Stomach smooth muscle (tissue), 2 donors: ENCODE data around the gene TOE1.
"Not testable (repeated sequence)": the region's sequence is repeated elsewhere in the genome, so short reads cannot be mapped to it uniquely, and the experiment has no call there.

Experiments used
- H3K27ac ChIP-seq: one replicate; pipeline ENCODE4 v1.7.0; 2013; ENCODE audit warnings: mild to moderate bottlenecking, low read length, inconsistent platforms
- H3K27me3 ChIP-seq, 2 donors: one replicate each; pipeline ENCODE4 v1.7.0; 2013; ENCODE audit warnings: low read length in 2 of 2; ENCODE audit not compliant: insufficient read depth in 2 of 2, control insufficient read depth in 1 of 2
- H3K36me3 ChIP-seq, 2 donors: one replicate each; pipeline ENCODE4 v1.7.0; 2013; ENCODE audit warnings: low read length in 2 of 2; ENCODE audit not compliant: control insufficient read depth in 2 of 2, insufficient read depth in 2 of 2
- H3K4me1 ChIP-seq: one replicate; pipeline ENCODE4 v1.7.0; 2013; ENCODE audit warnings: low read length; ENCODE audit not compliant: control insufficient read depth, insufficient read depth
- H3K4me3 ChIP-seq, 2 donors: one replicate each; pipeline ENCODE4 v1.7.0; 2013; ENCODE audit warnings: low read length in 2 of 2
- H3K9ac ChIP-seq, 2 donors: one replicate each; pipeline ENCODE4 v1.7.0; 2013; ENCODE audit warnings: low read length in 2 of 2, mild to moderate bottlenecking in 1 of 2
- H3K9me3 ChIP-seq, 2 donors: one replicate each; pipeline ENCODE4 v1.7.0; 2013; ENCODE audit warnings: low read length in 2 of 2; ENCODE audit not compliant: control insufficient read depth in 2 of 2
- donor health status: healthy.
- donor health status: Pancreatic carcinoma.

TOE1 gene

DNA sequence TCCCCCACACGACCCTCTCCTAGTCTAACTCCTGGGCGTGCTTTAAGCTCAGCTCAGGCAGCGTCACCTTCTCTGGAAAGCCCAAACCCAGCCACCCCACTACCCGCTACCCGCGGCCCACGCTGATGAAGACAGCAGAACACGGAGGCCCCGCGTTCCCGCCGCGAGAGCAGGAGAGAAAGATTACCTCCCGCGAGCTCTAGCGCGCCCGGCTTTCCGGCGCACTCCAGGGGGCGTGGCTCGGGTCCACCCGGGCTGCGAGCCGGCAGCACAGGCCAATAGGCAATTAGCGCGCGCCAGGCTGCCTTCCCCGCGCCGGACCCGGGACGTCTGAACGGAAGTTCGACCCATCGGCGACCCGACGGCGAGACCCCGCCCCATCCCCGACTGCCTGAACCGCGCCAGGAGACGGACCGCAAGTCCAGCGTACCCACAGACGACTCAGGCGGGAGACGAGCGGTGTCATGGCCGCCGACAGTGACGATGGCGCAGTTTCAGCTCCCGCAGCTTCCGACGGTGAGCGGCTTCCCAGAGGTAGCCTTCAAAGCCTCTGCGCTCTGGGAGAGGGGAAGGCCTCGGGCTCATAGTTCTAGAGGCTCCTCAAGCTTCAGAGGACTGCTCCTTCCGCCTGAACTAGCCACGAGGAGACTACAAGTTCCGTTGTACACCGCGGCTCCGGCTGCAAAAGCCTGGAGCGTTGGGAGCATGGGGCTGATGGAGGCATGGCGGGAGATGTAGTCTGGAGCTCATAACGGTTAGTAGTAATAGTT is at the start of gene TOE1, which contains the start of gene MUTYH:
Gene TOE1, plus strand, starts transcription at position 382 of the 770 bp plus-strand sequence. Its CDS starts 83 bp downstream, at position 465.
Gene MUTYH, minus strand, starts transcription at position 652 of the 770 bp plus-strand sequence. CDS start 5,935 bp downstream, outside the sequence.
- peak within 1 kb of the TSS; percentile 92 to 99 for H3K9ac ChIP-seq
- peak within 1 kb of the TSS; percentile 98 for H3K27ac ChIP-seq
- peaks cover 20% of the 10 kb centered on the region for H3K4me1 ChIP-seq
- H3K27me3 ChIP-seq: no peaks in the 10 kb centered on the region
- H3K36me3 ChIP-seq: peaks cover 25 to 29% of the 10 kb centered on the region in 2 donors
- peak within 1 kb of the TSS; percentile 68 to 97 for H3K4me3 ChIP-seq
- H3K9me3 ChIP-seq: no peaks in the 10 kb centered on the region

DNA sequence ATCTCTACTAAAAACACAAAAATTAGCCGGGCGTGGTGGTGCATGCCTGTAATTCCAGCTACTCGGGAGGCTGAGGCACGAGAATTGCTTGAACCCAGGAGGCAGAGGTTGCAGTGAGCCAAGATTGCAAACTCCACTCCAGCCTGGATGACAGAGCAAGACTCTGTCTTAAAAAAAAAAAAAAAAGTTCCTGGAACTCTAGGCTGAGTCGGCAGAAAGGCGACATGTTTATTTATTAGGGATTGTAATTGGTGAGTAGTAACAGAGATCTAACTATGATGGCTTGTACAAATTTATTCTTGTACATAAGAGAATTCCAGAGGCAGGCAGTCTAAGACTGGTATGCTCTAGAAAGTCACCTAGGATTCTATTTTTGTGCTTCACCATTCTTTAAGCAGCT is 49.0 kb upstream of the TOE1 start:
- not testable (repeated sequence) for H3K4me3 ChIP-seq, H3K9me3 ChIP-seq, H3K27ac ChIP-seq, H3K27me3 ChIP-seq, H3K36me3 ChIP-seq, H3K4me1 ChIP-seq, H3K9ac ChIP-seq

DNA sequence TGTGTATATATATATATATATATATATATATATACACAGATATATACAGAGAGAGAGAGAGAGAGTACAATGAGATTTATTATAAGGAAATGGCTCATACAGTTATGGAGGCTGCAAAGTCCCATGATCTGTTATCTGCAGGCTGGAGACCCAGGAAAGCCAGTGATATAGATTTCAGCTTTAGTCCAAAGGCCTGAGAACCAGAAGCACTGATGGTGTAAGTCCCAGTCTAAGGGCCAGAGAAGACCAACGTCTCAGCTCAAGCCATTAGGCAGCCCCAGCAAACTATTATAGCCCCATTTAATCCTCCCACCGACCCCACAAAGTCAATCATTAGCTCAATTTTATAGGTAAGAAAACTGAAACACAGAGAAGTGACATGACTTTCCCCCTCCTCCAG is 48.3 kb upstream of the TOE1 start:
- no peaks in the 10 kb centered on the region for H3K4me1 ChIP-seq
- no peaks in the 10 kb centered on the region for H3K9me3 ChIP-seq
- H3K4me3 ChIP-seq: no peak overlapping the region
- no peak overlapping the region for H3K27ac ChIP-seq
- no peaks in the 10 kb centered on the region for H3K27me3 ChIP-seq
- H3K9ac ChIP-seq: no peak overlapping the region
- H3K36me3 ChIP-seq: no peaks in the 10 kb centered on the region

DNA sequence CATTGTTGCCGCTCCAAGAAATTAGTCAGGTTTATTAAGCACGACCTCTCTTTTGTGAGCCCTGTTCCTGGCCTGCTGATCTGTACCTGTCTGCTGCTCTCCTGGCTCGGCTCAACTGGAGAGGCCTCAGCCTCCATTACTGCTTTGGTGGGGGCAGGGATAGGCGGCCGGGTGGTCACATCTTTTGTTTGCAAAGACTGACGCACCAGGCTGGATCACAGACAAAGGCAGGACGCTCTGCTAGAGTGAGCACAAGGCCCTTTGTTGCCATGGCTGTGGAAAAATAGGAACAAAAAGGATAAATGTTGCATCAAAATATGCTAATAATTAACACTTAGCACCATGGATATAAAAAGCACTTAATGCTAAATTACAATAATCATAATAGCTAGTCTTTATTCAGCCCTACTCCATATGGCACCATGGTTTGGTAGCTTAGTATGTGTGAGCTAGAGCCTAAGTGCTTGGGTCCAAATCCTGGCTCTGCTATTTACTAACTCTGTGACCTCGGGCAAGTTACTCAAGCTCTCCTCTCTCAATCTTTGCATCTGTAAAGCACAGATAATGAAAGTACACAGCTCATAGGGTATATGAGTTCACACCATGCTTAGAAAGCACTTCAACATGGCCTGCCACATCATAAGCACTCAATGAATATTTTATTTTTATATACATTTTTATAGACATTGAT is 42.2 kb upstream of the TOE1 start:
- H3K27ac ChIP-seq: no peak overlapping the region
- H3K9ac ChIP-seq: no peak overlapping the region
- no peak overlapping the region for H3K4me3 ChIP-seq
- no peaks in the 10 kb centered on the region for H3K36me3 ChIP-seq
- peaks cover 5% of the 10 kb centered on the region for H3K4me1 ChIP-seq
- H3K27me3 ChIP-seq: no peaks in the 10 kb centered on the region
- H3K9me3 ChIP-seq: no peaks in the 10 kb centered on the region

DNA sequence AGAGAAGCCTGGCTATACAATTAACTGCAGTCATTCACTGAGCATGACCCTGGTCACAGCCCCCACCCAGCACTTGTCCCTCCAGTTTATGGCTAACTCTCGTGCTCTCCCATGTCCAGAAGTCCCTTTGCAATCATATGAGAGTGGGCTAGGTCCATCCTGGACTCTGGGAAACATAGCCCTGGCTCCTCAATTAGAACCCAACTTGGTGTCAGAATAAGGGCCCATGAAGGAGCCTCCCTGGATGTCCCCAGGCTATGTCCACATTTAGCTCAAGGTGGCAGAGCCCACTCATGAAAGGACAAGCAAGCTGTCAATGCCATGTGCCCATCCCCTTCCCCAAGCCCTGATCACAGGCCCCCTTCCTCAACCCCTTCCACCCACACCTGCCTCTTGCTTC is 40.7 kb upstream of the TOE1 start:
- Histone ChIP-seq H3K4me3 (no peak overlapping the region), H3K27ac (no peak overlapping the region), H3K36me3 (no peaks in the 10 kb centered on the region), H3K4me1 (peaks cover 14% of the 10 kb centered on the region), H3K27me3 (no peaks in the 10 kb centered on the region), H3K9me3 (no peaks in the 10 kb centered on the region), H3K9ac (no peak overlapping the region)

DNA sequence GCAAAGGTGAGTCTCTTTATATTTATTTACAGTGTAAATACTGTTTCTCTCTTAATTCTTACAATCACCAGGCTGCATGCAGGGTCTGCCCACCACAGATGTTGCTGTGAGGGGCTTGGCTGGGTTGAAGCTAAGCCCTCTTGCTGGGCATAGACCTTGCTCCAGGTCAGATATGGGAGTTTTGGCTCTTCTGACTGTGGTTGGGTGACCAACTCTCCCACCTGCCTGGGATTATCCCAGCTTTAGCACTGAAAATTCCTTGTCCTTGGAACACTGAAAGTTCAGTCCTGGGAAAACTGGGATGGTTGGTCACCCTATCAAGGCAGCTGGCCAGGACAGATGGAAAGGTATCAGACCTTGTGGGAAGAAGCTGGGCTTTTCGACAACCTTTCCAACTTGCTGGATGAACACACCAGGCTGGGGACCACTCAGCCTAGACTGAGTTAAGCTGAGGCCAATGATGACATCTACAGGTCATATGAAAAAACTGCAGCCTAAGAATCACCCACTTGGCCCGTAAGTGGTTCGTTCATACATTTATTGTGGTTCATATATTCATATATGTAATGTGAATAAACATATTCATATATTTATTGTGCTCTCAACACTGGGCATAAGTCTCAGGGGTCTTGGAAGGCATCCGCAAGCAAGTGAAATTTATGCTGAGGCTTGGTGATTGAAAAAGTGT is 39.8 kb upstream of the TOE1 start:
- Histone ChIP-seq H3K36me3 (no peaks in the 10 kb centered on the region), H3K27me3 (no peaks in the 10 kb centered on the region), H3K9ac (peak overlapping the region in 1 of 2 donors; percentile 42), H3K27ac (no peak overlapping the region), H3K4me1 (peaks cover 20% of the 10 kb centered on the region), H3K4me3 (no peak overlapping the region), H3K9me3 (no peaks in the 10 kb centered on the region)

DNA sequence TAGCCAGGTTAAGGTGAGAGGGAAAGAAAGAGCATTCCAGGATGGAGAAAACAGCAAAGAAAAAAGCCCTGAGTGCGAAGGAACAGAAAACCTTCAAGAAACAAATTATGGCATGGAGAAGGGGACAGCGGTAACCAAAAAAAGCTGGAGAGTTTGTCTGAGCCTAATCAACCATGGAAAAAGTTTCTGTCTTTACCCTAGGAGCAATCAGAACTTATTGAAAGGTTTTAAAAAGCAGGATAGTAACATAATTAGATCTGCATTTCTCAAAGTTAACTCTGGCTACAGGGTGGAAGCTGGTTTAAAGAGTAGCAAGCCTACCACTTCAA is 39.3 kb upstream of the TOE1 start:
- H3K4me3 ChIP-seq: no peak overlapping the region
- H3K4me1 ChIP-seq: peaks cover 20% of the 10 kb centered on the region
- no peaks in the 10 kb centered on the region for H3K9me3 ChIP-seq
- no peaks in the 10 kb centered on the region for H3K27me3 ChIP-seq
- H3K36me3 ChIP-seq: no peaks in the 10 kb centered on the region
- no peak overlapping the region for H3K9ac ChIP-seq
- H3K27ac ChIP-seq: no peak overlapping the region

DNA sequence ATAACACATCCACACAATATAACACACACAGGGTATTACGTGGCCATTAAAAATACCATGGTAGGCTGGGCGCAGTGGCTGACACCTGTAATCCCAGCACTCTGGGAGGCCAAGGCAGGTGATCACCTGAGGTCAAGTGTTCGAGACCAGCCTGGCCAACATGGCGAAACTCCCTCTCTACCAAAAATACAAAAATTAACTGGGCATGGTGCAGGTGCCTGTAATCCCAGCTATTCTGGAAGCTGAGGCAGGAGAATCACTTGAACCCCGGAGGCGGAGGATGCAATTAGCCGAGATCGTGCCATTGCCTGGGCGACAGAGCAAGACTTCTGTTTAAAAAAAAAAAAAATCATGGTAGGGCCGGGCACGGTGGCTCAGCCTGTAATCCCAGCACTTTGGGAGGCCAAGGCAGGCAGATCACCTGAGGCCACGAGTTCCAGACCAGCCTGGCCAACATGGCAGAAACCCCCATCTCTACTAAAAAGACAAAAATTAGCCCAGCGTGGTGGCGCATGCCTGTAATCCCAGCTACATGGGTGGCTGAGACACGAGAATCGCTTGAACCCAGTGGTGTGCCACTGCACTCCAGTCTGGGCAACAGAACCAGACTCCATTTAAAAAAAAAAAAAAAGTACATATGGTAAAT is 37.3 kb upstream of the TOE1 start:
- Histone ChIP-seq H3K9me3 (no peaks in the 10 kb centered on the region), H3K36me3 (no peaks in the 10 kb centered on the region), H3K27me3 (no peaks in the 10 kb centered on the region), H3K4me3 (peak overlapping the region; percentile 67 to 75), H3K27ac (peak overlapping the region; percentile 55), H3K4me1 (peaks cover 20% of the 10 kb centered on the region), H3K9ac (peak overlapping the region in 1 of 2 donors; percentile 76)

DNA sequence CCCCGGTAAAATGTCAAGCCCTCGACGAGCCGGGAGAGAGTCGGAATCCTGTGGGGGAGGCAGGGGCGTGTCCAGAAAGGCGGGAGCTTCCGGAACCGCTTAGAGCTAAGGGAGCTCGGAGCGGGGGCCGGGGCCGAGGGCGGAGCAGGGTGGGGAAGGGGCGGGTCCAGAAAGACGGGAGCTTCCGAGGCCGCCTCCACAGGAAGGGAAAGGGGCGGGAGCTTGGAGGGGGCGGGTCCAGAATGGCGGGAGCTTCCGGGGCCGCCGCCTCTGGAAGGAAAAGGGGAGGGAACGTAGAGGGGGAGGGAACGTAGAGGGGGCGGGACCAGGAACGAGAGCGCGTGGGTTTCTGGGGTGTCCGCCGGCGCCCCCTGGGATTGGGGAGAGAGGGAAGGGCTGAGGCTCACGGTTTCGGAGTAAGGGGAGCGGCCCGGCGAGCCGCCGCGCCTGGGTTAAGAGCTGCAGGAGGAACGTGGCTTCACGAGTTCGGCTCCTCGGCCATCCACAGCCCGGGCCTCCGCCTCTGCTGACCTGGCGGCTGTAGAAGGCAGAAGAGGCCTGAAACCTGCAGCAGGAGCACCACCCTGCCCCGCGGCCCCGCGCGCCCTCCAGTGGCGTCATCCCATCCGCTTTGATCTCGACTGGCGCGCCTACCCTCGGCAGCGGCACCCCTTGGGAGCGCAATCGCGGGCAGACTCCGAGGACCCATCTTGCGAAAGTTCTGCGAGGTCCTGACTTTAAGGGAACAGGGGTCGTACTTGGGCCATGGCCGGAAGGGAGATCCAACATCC is 36.3 kb upstream of the TOE1 start:
- Histone ChIP-seq H3K9me3 (no peaks in the 10 kb centered on the region), H3K27me3 (no peaks in the 10 kb centered on the region), H3K9ac (peak overlapping the region; percentile 91 to 92), H3K4me3 (peak overlapping the region; percentile 87 to 91), H3K27ac (peak overlapping the region; percentile 88), H3K36me3 (no peaks in the 10 kb centered on the region), H3K4me1 (peaks cover 20% of the 10 kb centered on the region)
